ACC112 (cell line): ENCODE results near the gene CD96.

ENCODE experiments used
- H2AFZ ChIP-seq: fragments of 200-600 bp; sonication (generic); one replicate; pipeline ENCODE4 v1.6.0; 2017; ENCODE audit warnings: antibody characterized with exemption, low read length; ENCODE audit not compliant: unreplicated experiment
- H3K27ac ChIP-seq: fragments of 200-600 bp; sonication (generic); 2 replicates; pipeline ENCODE4 v1.5.1; 2014; ENCODE audit warnings: low read depth, mild to moderate bottlenecking, antibody characterized with exemption, low read length, moderate library complexity
- H3K27me3 ChIP-seq: fragments of 200-600 bp; sonication (generic); 2 replicates; pipeline ENCODE4 v1.6.1; 2014; ENCODE audit warnings: mild to moderate bottlenecking, antibody characterized with exemption, low read length, moderate library complexity, mixed read lengths; ENCODE audit not compliant: insufficient read depth
- H3K36me3 ChIP-seq: fragments of 200-600 bp; sonication (generic); 2 replicates; pipeline ENCODE4 v1.6.1; 2016; ENCODE audit warnings: mild to moderate bottlenecking, antibody characterized with exemption, low read length, moderate library complexity, mixed read lengths; ENCODE audit not compliant: insufficient read depth
- H3K4me1 ChIP-seq: fragments of 200-600 bp; sonication (generic); one replicate; pipeline ENCODE4 v1.6.1; 2016; ENCODE audit warnings: low read length, mixed read lengths; ENCODE audit not compliant: insufficient read depth, unreplicated experiment, control insufficient read depth
- H3K4me3 ChIP-seq: fragments of 200-600 bp; sonication (generic); 2 replicates; pipeline ENCODE4 v1.5.1; 2014; ENCODE audit warnings: mild to moderate bottlenecking, low read depth, low read length
- H3K79me2 ChIP-seq: fragments of 200-600 bp; sonication (generic); one replicate; pipeline ENCODE4 v1.6.0; 2016; ENCODE audit warnings: low read length; ENCODE audit not compliant: control insufficient read depth, unreplicated experiment, insufficient read depth

The CD96 gene

DNA sequence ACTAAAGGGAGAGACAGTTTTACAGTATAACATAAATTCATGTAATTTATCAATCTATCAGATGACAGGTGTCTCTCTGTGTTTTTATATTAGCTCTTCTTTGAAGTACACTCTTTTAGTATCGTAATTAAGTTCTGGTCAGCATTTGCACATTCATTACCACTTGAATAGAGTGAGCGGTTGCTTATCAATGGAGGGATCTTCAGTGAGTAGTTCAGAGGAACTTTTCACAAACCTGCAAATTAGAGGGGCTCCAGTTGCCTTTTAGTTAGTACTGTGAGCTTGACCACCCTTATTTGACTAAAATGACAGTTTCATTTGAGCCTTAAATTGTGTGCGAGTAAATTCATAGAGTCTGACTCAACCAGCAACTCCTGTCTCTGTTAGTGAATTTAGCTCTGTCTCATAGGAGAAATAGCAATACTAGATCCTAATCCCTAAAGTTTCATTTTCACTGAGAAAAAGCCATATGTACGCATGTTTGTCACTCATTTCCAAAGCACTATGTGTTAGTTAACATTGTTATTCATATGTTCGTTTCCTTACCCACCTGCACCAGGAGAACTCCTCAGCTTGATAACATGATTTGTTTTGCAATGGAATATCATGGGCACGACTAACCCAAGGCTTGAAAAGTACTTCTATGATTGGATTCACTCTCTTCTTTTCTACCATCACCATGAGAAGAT, 110.6 kb downstream of the CD96 start:
- H3K27me3 ChIP-seq = no peaks in the 10 kb centered on the region
- no peak overlapping the region for H2AFZ ChIP-seq
- no peak overlapping the region for H3K27ac ChIP-seq
- H3K4me3 ChIP-seq = no peak overlapping the region
- no peaks in the 10 kb centered on the region for H3K36me3 ChIP-seq
- H3K4me1 ChIP-seq = peaks cover 14% of the 10 kb centered on the region
- H3K79me2 ChIP-seq = no peaks in the 10 kb centered on the region

DNA sequence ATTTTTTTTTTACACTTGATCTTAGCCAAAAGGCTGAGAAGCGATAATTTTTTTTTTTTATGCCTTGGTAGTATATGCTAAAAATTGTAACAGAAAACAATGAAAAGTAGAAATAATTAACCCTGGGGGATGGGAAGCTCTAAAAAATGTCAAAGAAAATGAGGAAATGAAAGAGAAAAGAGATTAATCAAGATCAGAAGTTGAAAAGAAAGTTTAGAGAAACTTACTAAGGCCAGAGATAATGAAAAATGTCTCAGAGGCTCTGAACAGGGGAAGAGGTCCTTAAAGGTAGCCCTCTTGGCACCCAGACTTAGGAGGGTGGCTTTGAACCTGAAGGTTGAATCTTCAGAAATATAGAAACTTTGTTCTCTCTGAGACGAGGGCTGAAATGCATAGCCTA, 111.8 kb downstream of the CD96 start:
- H2AFZ ChIP-seq = no peak overlapping the region
- no peaks in the 10 kb centered on the region for H3K27me3 ChIP-seq
- H3K4me3 ChIP-seq = no peak overlapping the region
- no peaks in the 10 kb centered on the region for H3K36me3 ChIP-seq
- H3K4me1 ChIP-seq = peaks cover 13% of the 10 kb centered on the region
- H3K79me2 ChIP-seq = no peaks in the 10 kb centered on the region
- H3K27ac ChIP-seq = no peak overlapping the region

DNA sequence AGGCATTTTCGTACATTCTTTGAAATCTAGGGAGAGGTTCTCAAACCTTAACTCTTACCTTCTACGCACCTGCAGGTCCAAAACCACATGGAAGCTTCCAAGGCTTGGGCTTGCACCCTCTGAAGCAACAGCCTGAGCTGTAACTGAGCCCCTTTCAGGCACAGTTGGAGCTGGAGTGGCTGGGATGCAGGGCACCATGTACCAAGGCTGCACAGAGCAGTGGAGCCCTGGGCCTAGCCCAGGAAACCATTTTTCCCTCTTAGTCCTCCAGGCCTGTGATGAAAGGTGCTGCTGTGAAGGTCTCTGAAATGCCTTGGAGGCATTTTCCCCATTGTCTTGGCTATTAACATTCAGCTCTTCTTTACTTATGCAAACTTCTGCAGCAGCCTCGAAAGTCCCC, 120.0 kb downstream of the CD96 start:
- H3K27me3 ChIP-seq = no peaks in the 10 kb centered on the region
- peaks cover 16% of the 10 kb centered on the region for H3K4me1 ChIP-seq
- H3K27ac ChIP-seq = no peak overlapping the region
- no peaks in the 10 kb centered on the region for H3K79me2 ChIP-seq
- H3K4me3 ChIP-seq = no peak overlapping the region
- H2AFZ ChIP-seq = no peak overlapping the region
- no peaks in the 10 kb centered on the region for H3K36me3 ChIP-seq

DNA sequence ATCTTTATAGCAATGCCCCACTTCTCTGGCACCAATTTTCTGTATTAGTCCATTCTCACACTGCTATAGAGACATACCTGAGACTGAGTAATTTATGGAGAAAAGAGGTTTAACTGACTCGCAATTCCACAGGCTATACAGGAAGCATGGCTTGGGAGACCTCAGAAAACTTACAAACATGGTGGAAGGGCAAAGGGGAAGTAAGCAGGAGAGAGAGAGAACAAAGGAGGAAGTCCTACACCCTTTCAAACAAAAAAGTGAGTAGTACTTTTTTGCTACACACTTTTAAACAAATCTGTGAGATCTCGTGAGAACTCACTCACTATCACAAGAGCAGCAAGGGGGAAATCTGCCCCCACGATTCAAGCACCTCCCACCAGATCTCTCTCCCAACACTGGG, 120.9 kb downstream of the CD96 start:
- Histone ChIP-seq H3K36me3 (no peaks in the 10 kb centered on the region), H2AFZ (no peak overlapping the region), H3K27me3 (no peaks in the 10 kb centered on the region), H3K79me2 (no peaks in the 10 kb centered on the region), H3K27ac (no peak overlapping the region), H3K4me3 (no peak overlapping the region), H3K4me1 (peaks cover 20% of the 10 kb centered on the region)

DNA sequence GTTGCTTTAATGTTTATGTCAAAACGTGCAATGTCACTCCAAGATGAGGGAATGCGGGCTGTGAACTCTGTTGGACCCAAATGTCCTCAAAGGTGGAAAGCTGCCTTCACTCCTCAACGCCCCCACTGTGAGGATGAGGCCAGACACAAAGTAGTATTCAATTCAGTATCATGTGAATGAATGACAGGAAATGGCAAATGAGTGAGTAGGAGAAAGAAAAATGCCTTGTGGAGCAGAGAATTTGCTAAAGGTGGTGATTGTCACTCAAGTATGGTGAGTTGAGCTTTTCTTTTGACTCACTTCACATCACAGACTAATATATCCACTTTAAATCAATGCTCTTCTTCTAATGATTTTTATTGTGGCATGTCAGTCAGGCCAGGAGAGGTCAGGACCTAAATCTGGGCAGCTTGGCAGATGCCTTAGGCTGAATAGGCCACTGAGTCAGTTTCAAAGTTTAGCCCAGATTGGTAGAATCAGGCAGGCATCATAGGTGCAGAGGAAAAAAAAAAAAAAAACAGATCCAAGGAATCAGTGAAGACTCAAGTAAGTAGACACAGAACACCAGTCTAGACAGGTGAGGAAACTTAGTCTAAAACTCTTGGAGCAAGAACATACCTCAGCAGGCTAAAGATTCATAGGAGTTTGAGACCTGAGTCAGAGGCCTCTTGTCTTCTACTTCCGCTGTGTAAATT, 124.2 kb downstream of the CD96 start:
- H2AFZ ChIP-seq = peak overlapping the region; percentile 56
- H3K4me3 ChIP-seq = no peak overlapping the region
- no peaks in the 10 kb centered on the region for H3K36me3 ChIP-seq
- peaks cover 44% of the 10 kb centered on the region for H3K4me1 ChIP-seq
- H3K79me2 ChIP-seq = no peaks in the 10 kb centered on the region
- no peak overlapping the region for H3K27ac ChIP-seq
- H3K27me3 ChIP-seq = no peaks in the 10 kb centered on the region

DNA sequence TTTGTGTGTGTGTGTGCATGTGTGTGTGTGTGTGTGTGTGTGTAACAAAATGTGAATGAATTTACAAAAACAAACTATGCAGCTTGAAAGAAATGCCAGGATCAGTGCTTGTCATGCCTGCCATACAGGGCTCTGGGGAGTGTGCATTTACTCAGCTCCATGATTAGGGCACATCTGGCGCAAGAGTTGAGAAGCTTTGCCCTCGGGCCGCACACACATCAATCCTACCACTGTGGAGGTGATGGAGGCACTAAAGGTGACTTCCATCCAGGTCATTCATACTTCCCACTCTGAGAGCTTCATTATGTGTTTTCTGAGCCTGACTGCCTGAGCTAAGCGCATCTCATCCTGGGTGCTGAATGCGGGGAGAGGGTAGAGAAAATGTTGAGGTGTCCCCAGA, 125.2 kb downstream of the CD96 start:
- Histone ChIP-seq H3K36me3 (no peaks in the 10 kb centered on the region), H3K27ac (no peak overlapping the region), H3K4me1 (peaks cover 44% of the 10 kb centered on the region), H3K27me3 (no peaks in the 10 kb centered on the region), H2AFZ (peak overlapping the region; percentile 86), H3K4me3 (no peak overlapping the region), H3K79me2 (no peaks in the 10 kb centered on the region)

DNA sequence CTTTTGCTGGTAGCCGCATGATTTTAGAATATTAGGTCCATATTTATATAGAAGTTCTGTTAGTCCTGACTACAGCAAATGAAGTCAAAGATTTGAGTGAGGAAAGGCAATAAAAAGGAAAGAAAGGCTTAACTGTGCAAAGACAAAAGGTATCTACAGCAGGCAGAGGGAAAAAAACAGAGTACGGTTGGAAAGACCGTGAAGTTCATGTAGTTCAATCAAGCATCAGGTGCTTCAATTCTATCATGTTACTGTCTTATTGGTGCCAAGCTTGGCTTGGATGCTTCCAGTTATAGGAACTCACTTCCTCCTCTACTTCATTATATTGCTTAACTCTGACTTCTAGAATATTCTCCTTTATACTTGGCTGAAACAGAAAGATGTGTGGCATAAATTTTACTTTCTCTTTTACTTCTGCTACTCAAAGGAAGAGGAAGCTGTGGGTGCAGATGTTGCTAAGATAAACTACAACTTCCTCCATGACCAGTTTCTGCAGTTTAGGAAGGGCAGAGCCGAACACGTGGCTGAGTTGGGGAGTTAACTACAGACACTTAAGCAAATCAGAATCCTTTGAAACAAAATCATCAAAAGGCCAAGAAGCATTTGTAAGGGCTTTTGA, 125.7 kb downstream of the CD96 start:
- Histone ChIP-seq H3K4me1 (peaks cover 44% of the 10 kb centered on the region), H3K79me2 (no peaks in the 10 kb centered on the region), H3K36me3 (no peaks in the 10 kb centered on the region), H3K27me3 (no peaks in the 10 kb centered on the region), H3K4me3 (peak overlapping the region; percentile 18; the same call in 1 of the 2 replicates), H2AFZ (peak overlapping the region; percentile 86), H3K27ac (peak overlapping the region; percentile 28)

DNA sequence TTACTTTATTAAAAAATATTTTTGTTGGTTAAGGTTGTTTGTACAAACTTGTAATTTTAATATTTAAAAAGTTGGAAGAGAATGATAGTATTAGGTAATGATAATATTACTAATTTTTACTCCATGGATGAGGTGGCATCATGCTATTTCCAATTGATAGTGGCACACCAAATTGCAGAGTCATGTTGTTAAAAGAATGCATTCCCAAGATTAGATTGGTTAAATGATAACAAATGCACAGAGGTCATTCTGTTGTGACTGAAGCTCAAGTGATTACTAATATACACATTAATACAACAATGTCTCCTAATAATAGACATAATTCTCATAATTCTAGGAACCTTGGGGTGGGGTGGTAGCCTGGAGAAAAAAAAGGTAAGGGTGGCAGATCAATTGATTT, 126.3 kb downstream of the CD96 start:
- Histone ChIP-seq H3K27ac (peak overlapping the region; percentile 23; the same call in 1 of the 2 replicates), H3K27me3 (no peaks in the 10 kb centered on the region), H3K79me2 (no peaks in the 10 kb centered on the region), H3K4me1 (peaks cover 44% of the 10 kb centered on the region), H3K4me3 (no peak overlapping the region), H3K36me3 (no peaks in the 10 kb centered on the region), H2AFZ (no peak overlapping the region)

DNA sequence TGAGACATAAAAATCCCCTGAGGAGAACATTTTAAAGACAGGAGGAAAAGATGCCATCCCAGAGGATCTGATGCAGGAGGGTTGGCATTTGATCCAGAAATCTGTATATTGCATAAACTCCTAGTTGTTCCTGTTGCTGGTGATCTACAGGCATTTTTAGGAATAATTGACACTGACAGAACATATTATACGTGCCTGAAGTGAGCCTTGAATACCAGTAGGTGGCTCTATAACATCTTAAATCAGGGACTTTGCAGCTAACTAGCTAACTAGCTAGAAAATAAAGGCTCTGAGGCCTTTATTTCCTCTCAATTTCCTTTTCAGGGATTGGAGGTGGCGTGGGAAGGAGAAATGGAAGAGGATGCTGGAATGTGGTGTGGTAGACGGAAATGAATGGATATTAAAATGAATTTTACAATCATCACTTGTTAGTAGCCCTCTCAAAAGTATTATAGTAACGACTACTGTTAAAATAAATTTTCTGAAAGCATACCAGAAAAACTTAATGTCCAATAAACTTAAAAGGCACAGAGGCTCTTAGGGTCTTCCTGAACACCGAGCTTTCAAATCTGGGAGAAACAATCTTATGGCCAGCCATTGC, 127.0 kb downstream of the CD96 start:
- Histone ChIP-seq H2AFZ (peak overlapping the region; percentile 61), H3K36me3 (no peaks in the 10 kb centered on the region), H3K4me1 (peaks cover 49% of the 10 kb centered on the region), H3K27ac (peak overlapping the region; percentile 62), H3K4me3 (no peak overlapping the region), H3K79me2 (no peaks in the 10 kb centered on the region), H3K27me3 (no peaks in the 10 kb centered on the region)

DNA sequence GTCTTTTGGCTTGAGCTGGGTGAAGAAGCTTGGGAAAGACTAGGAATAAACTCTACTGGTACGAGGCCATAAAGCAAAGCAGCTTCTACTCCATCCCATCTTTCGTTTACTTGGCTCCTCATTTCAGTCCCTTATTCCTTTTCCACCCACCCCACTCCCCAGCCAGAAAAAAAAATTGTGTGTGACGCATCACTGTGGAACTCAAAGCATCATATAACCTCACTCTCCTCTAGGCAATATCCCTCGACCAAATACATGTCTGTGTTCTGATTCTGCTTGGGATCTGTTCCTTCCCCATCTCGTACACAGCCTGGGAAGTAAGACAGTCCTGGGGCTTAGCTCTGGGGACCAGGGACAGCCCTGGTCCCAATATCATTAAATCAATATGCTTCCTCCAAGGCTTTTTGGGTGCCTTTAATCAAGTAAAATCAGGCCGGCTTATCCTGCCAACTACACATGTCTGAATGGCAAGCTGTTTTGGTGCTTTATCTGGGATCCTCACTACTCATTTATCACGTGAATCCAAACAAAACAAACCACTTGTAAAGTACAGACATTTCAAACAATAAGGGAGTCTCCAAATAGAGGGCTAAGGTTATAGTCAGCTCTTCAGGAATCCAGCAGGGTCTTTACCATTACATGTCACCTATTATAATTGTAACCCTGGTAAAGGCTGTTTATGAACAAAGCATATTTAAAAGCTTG, 128.1 kb downstream of the CD96 start:
- H3K4me3 ChIP-seq = peak overlapping the region; percentile 35; the same call in 1 of the 2 replicates
- peak overlapping the region; percentile 61 for H2AFZ ChIP-seq
- H3K27ac ChIP-seq = peak overlapping the region; percentile 62

More for the DNA sequence above, 128.1 kb downstream of the CD96 start:
- Histone ChIP-seq H3K36me3 (no peaks in the 10 kb centered on the region), H3K27me3 (no peaks in the 10 kb centered on the region), H3K79me2 (no peaks in the 10 kb centered on the region), H3K4me1 (peaks cover 50% of the 10 kb centered on the region)
